Ovary (tissue), 9 donors: ENCODE data around the gene PEAK1. TPM values are rescaled to one million over a fixed set of nuclear protein-coding genes. Genes with fewer than 3 reads are reported as not detected.
A peak's percentile ranks its signal among the peaks of the same experiment; 100 is the strongest.

Source experiments
- DNase-seq, 5 donors: peaks; one replicate each; pipeline ENCODE4 v3.0.0-alpha.2; 2019 to 2020
- H3K27ac ChIP-seq, 2 donors: fragments of 200-600 bp; one replicate each; pipeline versions ENCODE4 v1.5.1 to v1.8.0; 2019 to 2022
- H3K27me3 ChIP-seq: fragments of 200-600 bp; one replicate; pipeline ENCODE4 v1.8.0; 2022
- H3K36me3 ChIP-seq: fragments of 200-600 bp; sonication (generic); one replicate; pipeline ENCODE4 v1.5.1; 2019
- H3K4me1 ChIP-seq: one replicate; pipeline ENCODE4 v1.8.1; 2013; ENCODE audit warnings: mild to moderate bottlenecking, moderate library complexity; ENCODE audit not compliant: insufficient read depth
- H3K4me3 ChIP-seq: fragments of 200-600 bp; sonication (generic); one replicate; pipeline ENCODE4 v1.5.1; 2017
- H3K9me3 ChIP-seq, 2 donors: fragments of 200-600 bp in 1 of 2; sonication (generic) in 1 of 2; one replicate each; pipeline versions ENCODE4 v1.5.1 to v1.8.1; 2013 to 2019; ENCODE audit warnings: mild to moderate bottlenecking in 1 of 2, moderate library complexity in 1 of 2
- EP300 ChIP-seq: sonication (generic); formaldehyde crosslinking; IDR thresholded peaks from one replicate; pipeline ENCODE4 v1.6.1; 2017; ENCODE audit warnings: antibody characterized with exemption
- POLR2A ChIP-seq: fragments of 450-650 bp; IDR thresholded peaks from one replicate; pipeline ENCODE4 v1.6.1; 2017; ENCODE audit warnings: antibody characterized with exemption, mild to moderate bottlenecking, moderate library complexity
- WGBS, 3 donors: extraction: QIAGEN DNeasy Blood & Tissue Kit in 1 of 3; methylation state at CpG; one replicate each; pipeline versions ENCODE4 v1.1.5 to v1.1.7; 2013 to 2017; 5-methylcytosine and 5-hydroxymethylcytosine counted together
- intact Hi-C, 4 donors: fragments of 100-400 bp; cut with DNase I; formaldehyde crosslinking; loops; one replicate each; pipeline versions ENCODE4 v1.11.0 to v1.15.1; 2022 to 2023
- polyA plus RNA-seq, 2 donors: library from polyadenylated mRNA; stranded (reverse); fragments of 200-250 nt in 1 of 2; fragments of 350-450 nt in 1 of 2; fragmentation: Illumina TruSeq in 1 of 2; extraction: RNeasy Lipid Tissue Mini Kit (QIAGEN cat#74804) in 1 of 2; gene quantifications; one replicate each; pipeline ENCODE4 v1.2.3, GENCODE V29; 2013 to 2014
- total RNA-seq, 7 donors: library from RNA; depleted of rRNA in 2 of 7; stranded (reverse); fragments of >200 nt in 2 of 7; fragmentation: NEBNext Ultra II Directional in 3 of 7; extraction: Animal tissue kit (Norgen Biotek cat#: 25700) in 3 of 7; gene quantifications; one replicate each; pipeline versions ENCODE4 v1.1.0 to v1.2.4, GENCODE V29; 2016 to 2023
- TF ChIP-seq, protein P1 (sequence below), 3 donors: fragments of 450-650 bp in 2 of 3; fragments of 200-600 bp in 1 of 3; IDR thresholded peaks; one replicate each; pipeline versions ENCODE4 v1.5.1 to v1.8.0; 2016 to 2022; ENCODE audit warnings: antibody characterized with exemption in 3 of 3, mild to moderate bottlenecking in 1 of 3
- donor health status: DM: no; HTN: no; CAD: no; lungs with moderate emphysema.
- donor health status: DM: no; HTN: no; CAD: no.
- donor health status: Bipolar disorder and iron deficiency.
- donor health status: DM: yes; HTN: yes; CAD: no.
- donor health status: DM: no; HTN: no; CAD: no.
- donor health status: DM: yes; HTN: yes; CAD: no.

PEAK1 gene
- total and polyA plus RNA-seq, 9 donors, result 6.6 to 48.4 (median 41.4) TPM

DNA sequence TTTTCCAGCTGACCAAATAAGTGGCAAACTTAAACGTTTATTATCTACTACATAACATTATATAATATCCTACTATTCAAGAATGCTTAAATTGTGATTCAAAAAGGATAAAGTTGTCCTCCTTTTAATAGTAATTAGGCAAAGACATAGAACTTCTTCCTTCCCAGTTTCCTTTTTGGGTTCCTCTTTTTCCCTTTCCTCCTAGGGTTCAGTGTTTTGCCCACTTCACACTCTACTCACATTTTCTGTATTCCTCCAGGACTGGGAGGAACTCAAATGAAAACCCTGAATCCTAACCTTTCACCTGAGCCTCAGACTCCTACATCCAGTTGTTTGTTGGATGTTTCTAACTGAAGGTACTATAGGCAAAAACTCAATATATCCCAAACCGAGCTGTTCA, 132.5 kb downstream of the PEAK1 start:
- Histone ChIP-seq H3K4me3 (no peak overlapping the region), H3K9me3 (no peaks in the 10 kb centered on the region), H3K27me3 (no peaks in the 10 kb centered on the region), H3K27ac (no peak overlapping the region), H3K4me1 (no peaks in the 10 kb centered on the region), H3K36me3 (no peaks in the 10 kb centered on the region)
- TF ChIP-seq POLR2A, result no peak
- TF ChIP-seq EP300, result no peak
- TF ChIP-seq, protein P1, sequence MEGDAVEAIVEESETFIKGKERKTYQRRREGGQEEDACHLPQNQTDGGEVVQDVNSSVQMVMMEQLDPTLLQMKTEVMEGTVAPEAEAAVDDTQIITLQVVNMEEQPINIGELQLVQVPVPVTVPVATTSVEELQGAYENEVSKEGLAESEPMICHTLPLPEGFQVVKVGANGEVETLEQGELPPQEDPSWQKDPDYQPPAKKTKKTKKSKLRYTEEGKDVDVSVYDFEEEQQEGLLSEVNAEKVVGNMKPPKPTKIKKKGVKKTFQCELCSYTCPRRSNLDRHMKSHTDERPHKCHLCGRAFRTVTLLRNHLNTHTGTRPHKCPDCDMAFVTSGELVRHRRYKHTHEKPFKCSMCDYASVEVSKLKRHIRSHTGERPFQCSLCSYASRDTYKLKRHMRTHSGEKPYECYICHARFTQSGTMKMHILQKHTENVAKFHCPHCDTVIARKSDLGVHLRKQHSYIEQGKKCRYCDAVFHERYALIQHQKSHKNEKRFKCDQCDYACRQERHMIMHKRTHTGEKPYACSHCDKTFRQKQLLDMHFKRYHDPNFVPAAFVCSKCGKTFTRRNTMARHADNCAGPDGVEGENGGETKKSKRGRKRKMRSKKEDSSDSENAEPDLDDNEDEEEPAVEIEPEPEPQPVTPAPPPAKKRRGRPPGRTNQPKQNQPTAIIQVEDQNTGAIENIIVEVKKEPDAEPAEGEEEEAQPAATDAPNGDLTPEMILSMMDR (IDR thresholded peaks at IDR 0.05), result no peak
- intact Hi-C loops, result no loop called here
- 68 to 75% (median 72%) methylated on average over 2 of the region's 2 CpGs for WGBS, 3 donors
- DNase-seq, result no peak

DNA sequence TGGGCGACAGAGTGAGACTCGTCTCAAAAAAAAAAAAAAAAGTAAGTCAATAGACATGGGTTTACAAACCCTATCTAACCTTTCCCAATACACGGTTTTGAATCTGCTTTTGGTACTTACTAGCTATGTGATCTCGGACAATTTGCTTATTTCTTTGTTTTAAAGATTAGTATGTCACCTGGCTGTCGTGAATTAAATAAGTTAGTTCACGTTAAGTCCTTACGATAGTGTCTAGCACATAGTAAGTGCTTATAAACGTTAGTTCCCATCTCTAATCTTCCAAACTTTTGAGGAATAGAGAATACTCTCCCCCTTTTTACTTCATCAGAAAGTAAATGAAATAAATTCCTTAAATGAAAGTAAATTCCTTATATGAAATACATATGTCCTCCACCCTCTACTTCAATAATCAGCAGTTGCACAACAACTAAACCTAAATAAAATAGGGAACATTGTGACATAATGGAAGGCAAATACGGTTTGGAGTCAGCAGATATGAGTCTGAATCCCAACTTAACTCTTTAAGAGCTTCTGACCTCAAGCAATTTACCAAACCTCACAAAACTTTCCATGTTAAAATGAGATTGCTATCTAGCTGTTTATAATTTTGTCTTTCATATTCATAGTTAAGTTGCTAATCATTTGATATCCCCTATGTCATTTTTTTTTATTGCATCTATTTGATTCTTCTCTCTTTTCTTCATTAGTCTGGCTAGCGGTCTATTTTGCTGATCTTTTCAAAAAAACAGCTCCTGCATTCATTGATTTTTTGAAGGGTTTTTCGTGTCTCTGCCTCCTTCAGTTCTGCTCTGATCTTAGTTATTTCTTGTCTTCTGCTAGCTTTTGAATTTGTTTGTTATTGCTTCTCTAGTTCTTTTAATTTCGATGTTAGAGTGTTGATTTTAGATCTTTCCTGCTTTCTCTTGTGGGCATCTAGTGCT, 134.6 kb downstream of the PEAK1 start:
- Histone ChIP-seq H3K4me3 (no peak overlapping the region), H3K27ac (no peak overlapping the region), H3K27me3 (no peaks in the 10 kb centered on the region), H3K36me3 (no peaks in the 10 kb centered on the region), H3K4me1 (no peaks in the 10 kb centered on the region), H3K9me3 (no peaks in the 10 kb centered on the region)
- TF ChIP-seq EP300 (no peak), POLR2A (no peak)
- TF ChIP-seq, protein P1 (IDR thresholded peaks at IDR 0.05), result no peak
- intact Hi-C loops, result no loop called here
- 90 to 92% (median 92%) methylated on average over 12 of the region's 12 CpGs for WGBS, 3 donors
- no peak for DNase-seq

DNA sequence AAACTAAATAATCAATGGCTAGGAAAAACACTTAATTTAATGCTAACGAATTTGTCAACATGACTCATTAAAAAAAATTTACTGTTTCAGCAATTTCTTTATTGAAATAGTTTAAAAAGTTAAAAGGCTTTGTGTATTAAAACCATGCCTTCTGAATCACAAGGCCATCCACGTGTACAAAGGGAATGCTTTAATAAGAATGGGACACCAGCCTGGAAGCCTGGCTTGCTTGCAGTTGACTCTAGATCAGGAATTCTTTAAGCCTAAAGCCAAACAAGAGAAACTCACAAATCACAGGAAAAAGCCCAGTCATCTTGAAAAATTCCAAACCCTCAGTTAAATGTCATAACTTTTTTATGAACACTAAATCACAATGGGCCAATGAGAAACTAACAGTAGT, 137.6 kb downstream of the PEAK1 start:
- no peaks in the 10 kb centered on the region for H3K27me3 ChIP-seq
- TF ChIP-seq EP300, result no peak
- no peak for TF ChIP-seq POLR2A
- TF ChIP-seq, protein P1 (IDR thresholded peaks at IDR 0.05), result no peak
- peak in 3 of 5 donors; percentile 18 to 30 (median 29) for DNase-seq
- H3K27ac ChIP-seq, result no peak overlapping the region
- WGBS, 3 donors, result 4 to 14% (median 6%) methylated on average over 2 of the region's 2 CpGs
- no peaks in the 10 kb centered on the region for H3K4me1 ChIP-seq
- H3K4me3 ChIP-seq, result no peak overlapping the region
- H3K9me3 ChIP-seq, result no peaks in the 10 kb centered on the region
- H3K36me3 ChIP-seq, result no peaks in the 10 kb centered on the region
- intact Hi-C loops, result no loop called here

DNA sequence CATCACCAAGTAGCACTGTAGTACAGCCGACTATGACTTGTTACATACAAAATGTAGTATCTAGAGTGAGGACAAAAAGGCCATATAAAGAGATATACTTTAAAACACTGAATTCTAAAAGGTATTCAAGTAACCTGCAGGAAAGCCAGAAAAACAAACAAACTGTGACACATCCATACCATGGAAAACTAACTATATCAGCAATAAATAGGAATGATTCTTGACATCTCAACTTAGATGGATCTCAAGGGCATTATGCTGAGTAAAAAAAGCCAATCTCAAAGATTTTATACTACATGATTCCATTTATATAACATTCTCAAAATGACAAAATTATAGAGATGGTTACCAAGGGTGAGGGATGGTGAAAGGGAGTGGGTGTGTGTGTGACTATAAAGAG, 143.0 kb downstream of the PEAK1 start:
- Histone ChIP-seq H3K36me3 (no peaks in the 10 kb centered on the region), H3K27me3 (no peaks in the 10 kb centered on the region), H3K4me3 (no peak overlapping the region), H3K9me3 (no peaks in the 10 kb centered on the region), H3K27ac (no peak overlapping the region), H3K4me1 (no peaks in the 10 kb centered on the region)
- WGBS, 3 donors, result 93 to 100% (median 96%) methylated on average over 1 of the region's 1 CpG
- intact Hi-C loops, result no loop called here
- DNase-seq, result no peak
- no peak for TF ChIP-seq POLR2A
- TF ChIP-seq, protein P1 (IDR thresholded peaks at IDR 0.05), result no peak
- TF ChIP-seq EP300, result no peak
